Mesendoderm (in vitro differentiated cells): ENCODE data around the gene SPAAR.

Source experiments
- DNase-seq: peaks from one replicate; pipeline ENCODE4 v3.0.0; 2013
- H2AK5ac ChIP-seq: 2 replicates; pipeline ENCODE4 v1.6.1; 2013; ENCODE audit warnings: low read length, inconsistent platforms
- H2BK120ac ChIP-seq: 2 replicates; pipeline ENCODE4 v1.6.1; 2013; ENCODE audit warnings: low read depth, mild to moderate bottlenecking, low read length, moderate library complexity, mixed read lengths
- H2BK15ac ChIP-seq: replicated peaks from 2 replicates; pipeline ENCODE4 v1.6.1; 2013; ENCODE audit warnings: low read depth, mild to moderate bottlenecking, moderate library complexity
- H2BK5ac ChIP-seq: 2 replicates; pipeline ENCODE4 v1.6.1; 2013; ENCODE audit warnings: low read length, inconsistent platforms
- H3K18ac ChIP-seq: 2 replicates; pipeline ENCODE4 v1.6.1; 2013; ENCODE audit warnings: mild to moderate bottlenecking, low read length, mixed read lengths
- H3K23ac ChIP-seq: one replicate; pipeline ENCODE4 v1.6.1; 2013; ENCODE audit warnings: low read length
- H3K27ac ChIP-seq: 2 replicates; pipeline ENCODE4 v1.5.1; 2013; ENCODE audit warnings: low read depth, mild to moderate bottlenecking, inconsistent platforms, low read length, moderate library complexity
- H3K27me3 ChIP-seq: 2 replicates; pipeline ENCODE4 v1.6.1; 2013; ENCODE audit warnings: low read length, control low read depth, mild to moderate bottlenecking, inconsistent platforms; ENCODE audit not compliant: insufficient read depth, poor library complexity
- H3K36me3 ChIP-seq: 2 replicates; pipeline ENCODE4 v1.6.1; 2013; ENCODE audit warnings: low read length, inconsistent platforms; ENCODE audit not compliant: control insufficient read depth, insufficient read depth
- H3K4ac ChIP-seq: one replicate; pipeline ENCODE4 v1.6.1; 2013; ENCODE audit warnings: low read depth, mild to moderate bottlenecking, low read length, moderate library complexity
- H3K4me1 ChIP-seq: 2 replicates; pipeline ENCODE4 v1.6.1; 2013; ENCODE audit warnings: low read depth, low read length, inconsistent platforms; ENCODE audit not compliant: control insufficient read depth
- H3K4me2 ChIP-seq: 2 replicates; pipeline ENCODE4 v1.6.1; 2013; ENCODE audit warnings: low read length
- H3K4me3 ChIP-seq: 2 replicates; pipeline ENCODE4 v1.5.1; 2013; ENCODE audit warnings: mild to moderate bottlenecking, low read length
- H3K56ac ChIP-seq: one replicate; pipeline ENCODE4 v1.6.1; 2013; ENCODE audit warnings: low read length
- H3K79me1 ChIP-seq: 2 replicates; pipeline ENCODE4 v1.6.1; 2013; ENCODE audit warnings: low read length, inconsistent platforms
- H3K79me2 ChIP-seq: 2 replicates; pipeline ENCODE4 v1.6.1; 2013; ENCODE audit warnings: mild to moderate bottlenecking, low read length; ENCODE audit not compliant: control insufficient read depth, insufficient read depth
- H3K9ac ChIP-seq: 2 replicates; pipeline ENCODE4 v1.6.1; 2013; ENCODE audit warnings: low read length, inconsistent platforms
- H4K5ac ChIP-seq: one replicate; pipeline ENCODE4 v1.6.1; 2013; ENCODE audit warnings: low read length
- H4K8ac ChIP-seq: one replicate; pipeline ENCODE4 v1.6.1; 2013; ENCODE audit warnings: low read depth, mild to moderate bottlenecking, control low read depth, low read length, moderate library complexity
- WGBS: extraction: QIAGEN DNeasy Blood & Tissue Kit; methylation state at CpG from one replicate; pipeline ENCODE4 v1.1.7; 2013; ENCODE audit warnings: low lambda C conversion rate, missing lambda C conversion rate; ENCODE audit not compliant: insufficient coverage; ENCODE audit errors: extremely low coverage; 5-methylcytosine and 5-hydroxymethylcytosine counted together

Gene SPAAR

DNA sequence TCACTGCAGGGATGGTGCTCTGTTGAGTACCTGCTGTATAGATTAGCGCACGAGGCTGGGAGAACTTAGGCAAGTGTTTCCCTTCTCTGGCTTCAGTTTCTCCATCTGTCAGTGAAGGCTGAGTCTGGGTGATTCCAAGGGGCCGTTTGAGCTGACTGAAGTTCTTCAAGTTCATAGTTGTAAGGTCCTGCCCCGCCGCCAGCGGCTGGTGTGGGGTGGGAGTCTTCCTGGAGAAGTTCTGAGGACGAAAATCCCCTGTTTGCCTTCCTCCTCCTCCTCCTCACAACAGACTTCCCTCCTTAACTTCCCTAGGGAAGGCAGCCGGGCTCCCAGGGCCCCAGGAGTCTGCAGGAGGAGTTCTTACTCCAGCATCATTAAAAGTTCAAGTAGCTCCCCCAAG is 5.0 kb upstream of the SPAAR start:
- H3K27me3 ChIP-seq, result no peaks in the 10 kb centered on the region
- H2BK120ac ChIP-seq, result no peak overlapping the region
- no peak overlapping the region for H3K4me3 ChIP-seq
- DNase-seq, result no peak
- H2AK5ac ChIP-seq, result no peak overlapping the region
- no peak overlapping the region for H2BK5ac ChIP-seq
- H4K8ac ChIP-seq, result no peak overlapping the region
- H3K18ac ChIP-seq, result no peak overlapping the region
- H3K4ac ChIP-seq, result no peak overlapping the region
- H3K9ac ChIP-seq, result no peak overlapping the region
- H3K27ac ChIP-seq, result no peak overlapping the region
- H4K5ac ChIP-seq, result no peak overlapping the region
- H3K23ac ChIP-seq, result no peak overlapping the region
- peaks cover 18% of the 10 kb centered on the region for H3K4me1 ChIP-seq
- H3K36me3 ChIP-seq, result no peaks in the 10 kb centered on the region
- H2BK15ac ChIP-seq, result no peak overlapping the region
- WGBS, result no CpG with 5 or more reads among the region's 8 CpGs
- H3K79me2 ChIP-seq, result no peaks in the 10 kb centered on the region
- no peak overlapping the region for H3K56ac ChIP-seq
- H3K4me2 ChIP-seq, result no peak overlapping the region
- no peaks in the 10 kb centered on the region for H3K79me1 ChIP-seq

DNA sequence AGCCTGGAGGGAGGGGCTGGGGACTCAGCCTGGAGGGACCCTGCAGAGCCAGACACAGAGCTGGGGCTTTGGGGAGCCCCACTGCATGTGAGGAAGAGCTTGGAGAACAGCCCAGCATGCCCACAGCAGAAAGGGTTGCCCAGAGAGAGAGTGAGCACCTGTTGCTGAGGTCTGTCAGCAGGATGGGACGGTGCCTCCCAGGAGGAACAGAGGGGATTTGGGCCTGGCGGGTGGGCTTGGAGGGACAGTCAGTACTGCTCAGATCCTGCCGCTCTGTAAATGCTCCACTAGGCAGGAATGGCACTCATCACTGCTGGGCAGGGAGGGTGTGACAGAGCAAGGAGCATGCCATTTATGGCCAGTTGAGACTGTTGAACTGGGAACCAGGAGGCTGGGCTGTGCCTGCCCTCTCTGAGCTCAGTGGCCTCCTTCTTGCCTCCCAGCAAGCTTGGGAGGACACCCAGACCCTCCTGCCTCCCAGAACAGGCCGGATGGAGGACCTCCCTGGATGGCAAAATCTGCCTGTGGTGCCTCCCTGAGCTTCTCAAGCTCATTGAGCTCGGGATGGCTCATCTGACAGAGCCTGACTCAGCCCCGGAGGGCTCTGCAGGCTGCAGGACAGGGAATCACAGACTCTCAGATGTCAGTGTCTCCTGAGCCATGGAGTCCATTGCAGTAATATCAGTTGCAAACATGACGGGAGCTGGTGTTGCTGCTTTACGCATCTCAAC is 4.1 kb upstream of the SPAAR start:
- no peak for DNase-seq
- H3K18ac ChIP-seq, result no peak overlapping the region
- no peak overlapping the region for H2BK5ac ChIP-seq
- no peaks in the 10 kb centered on the region for H3K79me1 ChIP-seq
- H3K23ac ChIP-seq, result no peak overlapping the region
- no peak overlapping the region for H3K27ac ChIP-seq
- H4K5ac ChIP-seq, result no peak overlapping the region
- WGBS, result no CpG with 5 or more reads among the region's 8 CpGs
- no peak overlapping the region for H3K9ac ChIP-seq
- H3K27me3 ChIP-seq, result no peaks in the 10 kb centered on the region
- H3K4me3 ChIP-seq, result no peak overlapping the region
- H2AK5ac ChIP-seq, result no peak overlapping the region
- no peak overlapping the region for H3K56ac ChIP-seq
- no peak overlapping the region for H4K8ac ChIP-seq
- H3K4ac ChIP-seq, result no peak overlapping the region
- no peak overlapping the region for H2BK15ac ChIP-seq
- H2BK120ac ChIP-seq, result no peak overlapping the region
- no peaks in the 10 kb centered on the region for H3K36me3 ChIP-seq
- H3K4me1 ChIP-seq, result peaks cover 21% of the 10 kb centered on the region
- H3K79me2 ChIP-seq, result no peaks in the 10 kb centered on the region
- H3K4me2 ChIP-seq, result no peak overlapping the region

DNA sequence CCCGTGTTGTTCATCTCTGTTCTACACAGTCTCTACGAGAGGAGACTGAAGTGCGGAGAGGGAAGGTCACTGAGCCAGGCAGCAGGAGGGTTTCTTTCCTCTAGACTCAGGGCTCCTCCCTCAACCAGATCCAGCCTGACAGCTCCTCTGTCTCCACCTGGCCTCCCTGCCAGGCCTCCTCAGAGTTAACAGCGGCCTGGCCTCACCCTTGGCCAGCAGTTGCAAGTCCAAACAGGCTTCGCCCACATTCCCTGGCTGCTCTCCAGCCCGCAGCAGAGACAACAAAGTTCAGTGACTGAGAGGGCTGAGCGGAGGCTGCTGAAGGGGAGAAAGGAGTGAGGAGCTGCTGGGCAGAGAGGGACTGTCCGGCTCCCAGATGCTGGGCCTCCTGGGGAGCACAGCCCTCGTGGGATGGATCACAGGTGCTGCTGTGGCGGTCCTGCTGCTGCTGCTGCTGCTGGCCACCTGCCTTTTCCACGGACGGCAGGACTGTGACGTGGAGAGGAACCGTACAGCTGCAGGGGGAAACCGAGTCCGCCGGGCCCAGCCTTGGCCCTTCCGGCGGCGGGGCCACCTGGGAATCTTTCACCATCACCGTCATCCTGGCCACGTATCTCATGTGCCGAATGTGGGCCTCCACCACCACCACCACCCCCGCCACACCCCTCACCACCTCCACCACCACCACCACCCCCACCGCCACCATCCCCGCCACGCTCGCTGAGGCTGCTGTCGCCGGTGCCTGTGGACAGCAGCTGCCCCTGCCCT is 3.2 kb upstream of the SPAAR start, which contains the start of gene HRCT1:
Gene HRCT1 (plus strand): TSS at position 291 of the 768 bp plus-strand sequence. CDS start 86 bp downstream, at position 377.
- peak within 1 kb of the TSS; percentile 57 for H3K27ac ChIP-seq
- H3K9ac ChIP-seq, result peak within 1 kb of the TSS; percentile 64
- no peak within 1 kb of the TSS for H4K5ac ChIP-seq
- H3K4me2 ChIP-seq, result no peak within 1 kb of the TSS
- no peak for DNase-seq
- no peaks in the 10 kb centered on the region for H3K36me3 ChIP-seq
- H3K23ac ChIP-seq, result no peak within 1 kb of the TSS
- peak within 1 kb of the TSS; percentile 23 for H3K4ac ChIP-seq
- H2BK120ac ChIP-seq, result no peak within 1 kb of the TSS
- no peak within 1 kb of the TSS for H3K4me3 ChIP-seq
- H3K79me1 ChIP-seq, result no peaks in the 10 kb centered on the region
- no peaks in the 10 kb centered on the region for H3K79me2 ChIP-seq
- no peak within 1 kb of the TSS for H2BK15ac ChIP-seq
- H2AK5ac ChIP-seq, result no peak within 1 kb of the TSS
- whole genome bisulfite sequencing, result no CpG with 5 or more reads among the region's 30 CpGs
- H3K27me3 ChIP-seq, result no peaks in the 10 kb centered on the region
- peaks cover 21% of the 10 kb centered on the region for H3K4me1 ChIP-seq
- H3K56ac ChIP-seq, result no peak within 1 kb of the TSS
- H2BK5ac ChIP-seq, result no peak within 1 kb of the TSS
- H4K8ac ChIP-seq, result no peak within 1 kb of the TSS
- peak within 1 kb of the TSS; percentile 61 for H3K18ac ChIP-seq

DNA sequence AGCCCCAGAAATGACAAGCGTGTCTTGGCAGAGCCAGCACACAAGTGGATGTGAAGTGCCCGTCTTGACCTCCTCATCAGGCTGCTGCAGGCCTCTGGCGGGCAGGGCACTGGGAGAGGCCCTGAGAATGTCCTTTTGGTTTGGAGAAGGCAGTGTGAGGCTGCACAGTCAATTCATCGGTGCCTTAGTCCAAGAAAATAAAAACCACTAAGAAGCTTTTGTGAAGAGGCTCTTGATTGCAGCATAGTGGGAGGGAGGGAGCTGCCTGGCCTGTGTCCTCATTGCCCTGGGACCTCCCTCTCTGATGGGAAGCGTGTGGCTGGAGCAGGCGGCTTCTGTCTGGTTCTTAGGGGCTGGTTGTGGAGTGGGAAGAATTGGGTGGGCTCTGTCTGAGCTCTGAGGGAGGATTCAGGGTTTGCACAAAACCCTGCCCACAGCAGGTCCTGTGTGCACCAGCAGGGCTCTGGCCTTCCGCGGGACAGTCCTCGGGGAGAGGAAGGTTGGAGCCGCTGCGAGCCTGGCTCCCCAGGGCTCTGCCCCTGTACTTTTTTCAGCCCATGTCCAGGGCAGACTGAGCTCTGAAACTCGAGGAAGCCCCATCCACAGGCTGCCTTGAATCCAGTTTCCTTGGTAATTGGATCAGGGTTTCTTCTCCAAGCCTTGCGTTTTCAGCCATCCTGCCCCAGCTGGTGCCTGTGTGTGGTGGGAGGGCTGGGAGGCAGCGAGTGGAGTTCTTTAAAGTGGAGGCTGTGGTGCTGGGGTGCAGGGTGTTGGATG is 2.2 kb upstream of the SPAAR start:
- peak; percentile 53 for DNase-seq
- H3K27ac ChIP-seq, result peak overlapping the region; percentile 57
- no peak overlapping the region for H3K4me2 ChIP-seq
- no peak overlapping the region for H2AK5ac ChIP-seq
- no peak overlapping the region for H2BK15ac ChIP-seq
- peak overlapping the region; percentile 10 for H2BK120ac ChIP-seq
- H3K4ac ChIP-seq, result peak overlapping the region; percentile 40
- peak overlapping the region; percentile 64 for H3K9ac ChIP-seq
- H3K18ac ChIP-seq, result peak overlapping the region; percentile 61
- H3K56ac ChIP-seq, result peak overlapping the region; percentile 79
- H4K5ac ChIP-seq, result no peak overlapping the region
- peaks cover 21% of the 10 kb centered on the region for H3K4me1 ChIP-seq
- H3K79me1 ChIP-seq, result no peaks in the 10 kb centered on the region
- H3K27me3 ChIP-seq, result no peaks in the 10 kb centered on the region
- H4K8ac ChIP-seq, result no peak overlapping the region
- no peaks in the 10 kb centered on the region for H3K79me2 ChIP-seq
- peak overlapping the region; percentile 59 for H3K23ac ChIP-seq
- no peak overlapping the region for H3K4me3 ChIP-seq
- no CpG with 5 or more reads among the region's 14 CpGs for WGBS
- H2BK5ac ChIP-seq, result peak overlapping the region; percentile 92
- no peaks in the 10 kb centered on the region for H3K36me3 ChIP-seq

DNA sequence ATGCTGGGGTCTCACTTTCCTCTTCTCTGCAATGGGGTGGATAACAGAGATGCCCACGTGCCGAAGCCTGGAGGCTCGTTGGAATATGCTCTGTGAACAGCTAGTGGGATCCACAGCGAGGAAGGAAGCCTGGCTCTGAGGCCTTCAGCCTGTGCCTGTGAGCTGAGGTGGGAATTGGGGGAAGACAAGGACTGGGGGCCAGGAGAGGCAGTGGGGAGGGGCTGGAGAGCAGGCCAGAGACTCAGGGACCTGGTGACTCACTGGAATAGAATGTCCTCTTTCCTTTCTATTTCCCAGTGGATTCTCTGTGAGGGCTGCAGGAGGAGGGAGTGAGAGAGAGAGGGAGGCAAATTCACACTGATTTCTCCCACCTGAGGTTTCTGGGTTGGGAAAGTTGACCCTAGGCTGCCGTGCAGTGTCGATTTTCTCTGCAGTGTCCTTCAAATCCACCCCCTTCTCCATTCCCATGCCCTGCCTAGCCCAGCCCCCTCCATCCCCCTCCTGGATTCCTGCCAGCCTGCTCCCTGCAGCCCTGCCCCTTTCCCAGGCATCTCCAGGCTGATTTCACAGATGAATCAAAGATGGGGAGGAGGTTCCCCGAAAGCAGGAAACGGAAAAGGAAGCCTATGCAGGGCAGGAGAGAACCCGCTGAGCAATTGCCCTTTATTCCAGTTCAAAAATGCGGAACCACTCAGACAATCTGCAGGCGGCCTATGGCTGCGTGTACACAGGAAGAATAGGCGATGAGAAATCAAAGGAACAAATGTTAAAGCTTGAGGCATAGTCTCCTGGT is 1.4 kb upstream of the SPAAR start:
- H3K4me3 ChIP-seq, result no peak overlapping the region
- H3K79me1 ChIP-seq, result no peaks in the 10 kb centered on the region
- DNase-seq, result peak; percentile 96
- peaks cover 21% of the 10 kb centered on the region for H3K4me1 ChIP-seq
- peak overlapping the region; percentile 59 for H3K23ac ChIP-seq
- H3K56ac ChIP-seq, result peak overlapping the region; percentile 79
- no peaks in the 10 kb centered on the region for H3K79me2 ChIP-seq
- H4K5ac ChIP-seq, result peak overlapping the region; percentile 66
- no peak overlapping the region for H2BK15ac ChIP-seq
- peak overlapping the region; percentile 21 for H3K4me2 ChIP-seq
- peak overlapping the region; percentile 61 for H3K18ac ChIP-seq
- peak overlapping the region; percentile 92 for H2BK5ac ChIP-seq
- no peaks in the 10 kb centered on the region for H3K36me3 ChIP-seq
- no peak overlapping the region for H2AK5ac ChIP-seq
- peak overlapping the region; percentile 40 for H3K4ac ChIP-seq
- H3K27ac ChIP-seq, result peak overlapping the region; percentile 57
- H3K27me3 ChIP-seq, result no peaks in the 10 kb centered on the region
- H2BK120ac ChIP-seq, result peak overlapping the region; percentile 36
- no peak overlapping the region for H4K8ac ChIP-seq
- H3K9ac ChIP-seq, result peak overlapping the region; percentile 64
- no CpG with 5 or more reads among the region's 13 CpGs for WGBS
